Caki2 (cell line): Measurements from ENCODE around the gene ANKRD63. TPM values are rescaled to one million over a fixed set of nuclear protein-coding genes. Genes with fewer than 3 reads are reported as not detected.

Experiments used
- DNase-seq: peaks from one replicate; pipeline ENCODE4 v3.0.0-alpha.2; 2015; ENCODE audit warnings: low read depth
- in situ Hi-C: cut with HindIII; loops from 2 replicates; pipeline ENCODE4 v1.10.0; 2016; ENCODE audit warnings: low sequenced_read_pairs, low pct_unique_long_range_greater_than_20kb, mixed read lengths
- total RNA-seq: library from RNA; depleted of rRNA; stranded (reverse); fragments of >200 nt; shearing (Covaris generic); gene quantifications from 2 replicates; pipeline ENCODE4 v1.2.3, GENCODE V29; 2014; ENCODE audit warnings: low replicate concordance; rRNA removed

ANKRD63 gene
- total RNA-seq, 1 experiment from 2014 or later = not detected

- in situ Hi-C loops = no loop called here
- no peak for DNase-seq
These were observed 42.1 kb downstream of the ANKRD63 start for GRCh38 chr15:40240619-40241221.

- DNase-seq = no peak
- in situ Hi-C loops = no loop called here
These were observed 42.9 kb downstream of the ANKRD63 start for GRCh38 chr15:40239693-40240618.

- in situ Hi-C loops = no loop called here
These were observed 43.5 kb downstream of the ANKRD63 start for GRCh38 chr15:40239404-40239692.

GRCh38 chr15:40238532-40239403 is 44.1 kb downstream of the ANKRD63 start, which contains the start of gene PAK6:
PAK6 (plus strand) TSS chr15:40239063; CDS start chr15:40264786, 25,723 bp downstream.
- in situ Hi-C loops = no loop called here
- peak; percentile 62 for DNase-seq

More at GRCh38 chr15:40239404-40239692, 43.5 kb downstream of the ANKRD63 start:
- no peak for DNase-seq

- DNase-seq = no peak
- in situ Hi-C loops = no loop called here
These were observed 47.5 kb downstream of the ANKRD63 start for GRCh38 chr15:40235201-40235885.

GRCh38 chr15:40234783-40235182 is 48.1 kb downstream of the ANKRD63 start:
- DNase-seq = no peak
- in situ Hi-C loops = no loop called here

GRCh38 chr15:40233727-40234577 is 48.9 kb downstream of the ANKRD63 start:
- in situ Hi-C loops = no loop called here

GRCh38 chr15:40232625-40233070 is 50.2 kb downstream of the ANKRD63 start:
- DNase-seq = no peak
- in situ Hi-C loops = no loop called here

More at GRCh38 chr15:40233727-40234577, 48.9 kb downstream of the ANKRD63 start:
- DNase-seq = no peak

Other genes with a start within 250 kb of the ANKRD63 start
- gene SRP14, start 243.9 kb downstream of the ANKRD63 start, total RNA-seq = 175 and 229 TPM in 2 replicates
- gene BMF, start 174.2 kb downstream of the ANKRD63 start, total RNA-seq = 0.23 and 1.8 TPM in 2 replicates
- 44.3 and 49.3 TPM in 2 replicates for gene BUB1B, start 122.0 kb downstream of the ANKRD63 start, total RNA-seq
- not detected in 2 replicates for gene PAK6, start 44.0 kb downstream of the ANKRD63 start, total RNA-seq
- not detected in 2 replicates for gene PLCB2, start 24.9 kb upstream of the ANKRD63 start, total RNA-seq
- 2.6 and 4.6 TPM in 2 replicates for gene INAFM2, start 40.6 kb upstream of the ANKRD63 start, total RNA-seq
- gene CCDC9B, start 57.9 kb upstream of the ANKRD63 start, total RNA-seq = 10.1 and 35.3 TPM in 2 replicates
- not detected in 2 replicates for gene PHGR1, start 68.0 kb upstream of the ANKRD63 start, total RNA-seq
- under 0.01 TPM in 1 of 2 replicates, not detected in the other for gene DISP2, start 75.2 kb upstream of the ANKRD63 start, total RNA-seq
- 54.8 and 65.1 TPM in 2 replicates for gene KNSTRN, start 99.7 kb upstream of the ANKRD63 start, total RNA-seq
- gene IVD, start 122.7 kb upstream of the ANKRD63 start, total RNA-seq = 50.4 and 79.9 TPM in 2 replicates
- gene BAHD1, start 157.9 kb upstream of the ANKRD63 start, total RNA-seq = 4.6 and 5.0 TPM in 2 replicates
- gene CHST14, start 187.9 kb upstream of the ANKRD63 start, total RNA-seq = 17.3 and 20.0 TPM in 2 replicates